ENCODE data around the gene SIX2. TPM values are rescaled to one million over a fixed set of nuclear protein-coding genes. Genes with fewer than 3 reads are reported as not detected.

The SIX2 gene
- total RNA-seq, 2 donors from 2014 or later = 0.33 to 1.3 TPM

Other genes starting within 250 kb of the SIX2 start
- not detected for gene SIX3, start 67.8 kb downstream of the SIX2 start, total RNA-seq

All from posterior vena cava (tissue), 2 donors.